GM18505 (cell line): ENCODE measurements around the gene PSKH1.
"Not testable (repeated sequence)": the region's sequence is repeated elsewhere in the genome, so short reads cannot be mapped to it uniquely, and the experiment has no call there.

Source experiments
- ATAC-seq: cut with Tn5 transposase; IDR thresholded peaks from one replicate; pipeline ENCODE4 v1.9.1; 2021; ENCODE audit not compliant: unreplicated experiment
- POLR2A ChIP-seq: IDR thresholded peaks from 4 replicates; pipeline ENCODE4 v1.6.1; 2011; ENCODE audit warnings: borderline replicate concordance; ENCODE audit not compliant: insufficient read depth, insufficient read length; ENCODE audit errors: extremely low read depth

PSKH1 gene

DNA sequence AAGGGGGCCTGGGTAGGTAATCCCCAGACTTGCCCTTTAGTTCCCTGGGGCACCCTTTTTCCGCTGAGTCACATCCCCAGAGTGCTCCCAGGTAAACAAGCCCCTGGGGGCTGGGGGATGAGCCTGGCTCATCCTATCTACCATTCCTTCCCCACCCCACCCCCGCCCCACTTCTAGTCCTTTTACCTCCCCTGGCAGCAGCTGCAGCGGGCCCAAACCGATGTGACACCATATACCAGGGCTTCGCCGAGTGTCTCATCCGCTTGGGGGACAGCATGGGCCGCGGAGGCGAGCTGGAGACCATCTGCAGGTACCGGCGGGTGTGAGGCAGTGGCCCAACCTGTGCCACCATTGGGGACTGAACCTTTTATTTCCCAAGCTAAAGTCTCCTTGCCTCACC, 7.5 kb upstream of the PSKH1 start:
- ATAC-seq = no peak
- no peak for TF ChIP-seq POLR2A

DNA sequence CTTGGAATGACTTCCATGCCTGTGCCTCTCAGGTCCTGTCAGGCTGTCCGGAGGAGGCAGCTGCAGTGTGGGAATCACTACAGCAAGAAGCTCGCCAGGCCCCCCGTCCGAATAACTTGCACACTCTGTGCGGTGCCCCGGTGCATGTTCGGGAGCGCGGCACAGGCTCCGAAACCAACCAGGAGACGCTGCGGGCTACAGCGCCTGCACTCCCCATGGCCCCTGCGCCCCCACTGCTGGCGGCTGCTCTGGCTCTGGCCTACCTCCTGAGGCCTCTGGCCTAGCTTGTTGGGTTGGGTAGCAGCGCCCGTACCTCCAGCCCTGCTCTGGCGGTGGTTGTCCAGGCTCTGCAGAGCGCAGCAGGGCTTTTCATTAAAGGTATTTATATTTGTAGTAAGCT, 7.1 kb upstream of the PSKH1 start:
- TF ChIP-seq POLR2A = no peak
- no peak for ATAC-seq

- TF ChIP-seq POLR2A = no peak
- no peak for ATAC-seq
These were observed 6.7 kb upstream of the PSKH1 start for GRCh38 chr16:67886387-67886786.

GRCh38 chr16:67888331-67888730, 4.7 kb upstream of the PSKH1 start:
- no peak for ATAC-seq
- no peak for TF ChIP-seq POLR2A

DNA sequence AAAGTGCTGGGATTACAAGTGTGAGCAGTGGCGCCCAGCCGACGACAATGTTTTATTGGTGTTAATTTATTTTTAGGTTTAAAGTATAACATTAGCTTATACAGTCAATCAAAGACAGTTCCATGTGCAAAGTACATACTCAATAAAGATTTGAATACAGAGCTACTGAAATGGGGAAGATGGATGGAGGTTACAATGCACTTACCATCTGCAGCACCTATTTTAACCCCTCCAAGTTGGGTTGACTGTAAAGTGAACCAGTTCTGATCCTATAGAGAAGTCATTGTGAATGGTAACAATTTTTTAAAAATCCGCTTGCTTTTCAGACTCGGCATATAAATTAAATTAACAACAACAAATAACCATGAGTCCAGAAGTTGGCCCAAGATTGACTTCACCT, 679 bp upstream of the PSKH1 start:
- TF ChIP-seq POLR2A = no peak
- ATAC-seq = no peak

- no peak for TF ChIP-seq POLR2A
- no peak for ATAC-seq
These were observed 817 bp downstream of the PSKH1 start for GRCh38 chr16:67893743-67894399.

DNA sequence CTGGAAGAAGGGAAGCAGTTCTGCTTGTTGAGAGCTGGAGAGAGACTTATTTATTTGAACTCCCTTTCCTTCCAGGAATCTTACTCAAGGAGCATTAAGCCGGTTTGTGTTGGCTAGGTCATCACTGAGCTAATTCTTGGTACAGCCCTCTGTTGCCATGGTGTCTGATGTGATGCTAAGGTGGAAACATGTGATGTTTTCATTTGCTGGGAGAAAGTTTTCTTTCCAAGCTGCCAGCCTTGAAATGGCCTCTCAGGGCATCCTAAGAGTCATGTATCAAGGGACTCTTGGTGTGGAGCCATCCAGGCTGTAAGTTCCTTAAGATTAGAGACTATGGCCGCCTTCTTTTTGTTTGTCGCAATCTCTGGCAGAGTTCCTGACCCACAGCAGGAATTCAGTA, 4.2 kb downstream of the PSKH1 start:
- no peak for ATAC-seq
- TF ChIP-seq POLR2A = no peak

GRCh38 chr16:67901734-67902133, 8.7 kb downstream of the PSKH1 start:
- no peak for ATAC-seq
- no peak for TF ChIP-seq POLR2A

DNA sequence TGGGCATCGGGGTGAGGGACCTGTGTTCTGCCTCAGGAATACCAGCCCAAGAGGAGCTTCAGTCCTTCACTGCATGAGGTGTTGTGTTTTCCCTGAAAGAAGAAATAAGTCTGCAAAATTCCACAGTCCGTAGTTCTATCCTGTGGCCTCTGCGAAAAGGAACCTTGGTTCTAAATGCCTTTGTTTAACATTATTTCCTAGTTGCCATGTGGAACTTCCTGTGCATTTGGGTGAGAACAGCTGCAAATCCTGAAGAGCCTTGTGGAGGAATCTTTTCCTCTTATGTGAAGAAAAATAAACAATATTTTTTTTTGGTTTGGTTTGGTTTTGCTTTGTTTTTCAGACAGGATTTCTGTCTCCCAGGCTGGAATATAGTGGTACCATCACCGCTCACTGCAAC, 9.8 kb downstream of the PSKH1 start:
- ATAC-seq = no peak
- TF ChIP-seq POLR2A = no peak

DNA sequence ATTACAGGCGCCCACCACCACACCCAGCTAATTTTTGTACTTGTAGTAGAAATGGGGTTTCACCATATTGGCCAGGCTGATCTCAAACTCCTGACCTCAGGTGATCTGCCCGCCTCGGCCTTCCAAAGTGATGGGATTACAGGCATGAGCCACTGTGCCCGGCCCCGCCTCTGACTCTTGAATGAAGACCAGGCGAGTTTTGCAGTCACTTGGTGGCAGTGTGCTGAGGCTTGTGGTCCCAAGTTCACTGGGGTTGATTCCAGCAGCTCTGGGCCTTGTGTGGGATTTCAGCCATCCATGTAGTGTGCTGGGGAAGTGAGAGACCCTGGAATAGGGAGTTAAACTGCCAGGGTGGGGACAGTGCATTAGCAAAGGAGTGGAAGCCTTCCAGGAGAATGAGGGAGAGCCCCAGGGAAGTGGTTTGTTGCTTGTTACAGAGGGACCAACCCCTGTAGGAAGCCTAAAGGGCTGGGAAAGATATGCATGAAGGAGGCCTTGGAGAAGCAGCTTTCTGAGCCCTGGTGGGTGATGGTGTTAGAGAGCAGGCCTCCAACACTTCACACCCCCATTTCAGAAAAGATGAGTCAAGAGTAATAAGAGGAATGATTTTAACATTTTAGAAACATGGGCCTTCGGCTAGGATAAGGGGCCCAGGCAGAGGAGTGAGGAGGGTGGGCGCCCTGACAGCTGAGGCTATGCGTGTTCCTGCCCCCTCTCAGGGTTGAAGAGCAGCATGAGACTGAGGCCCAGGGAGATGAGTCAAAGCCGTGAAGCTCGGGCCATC, 14.5 kb downstream of the PSKH1 start:
- no peak for ATAC-seq
- TF ChIP-seq POLR2A = no peak

GRCh38 chr16:67909056-67909742, 16.1 kb downstream of the PSKH1 start:
- ATAC-seq = no peak
- TF ChIP-seq POLR2A = no peak

GRCh38 chr16:67910158-67910557, 17.1 kb downstream of the PSKH1 start:
- no peak for TF ChIP-seq POLR2A
- ATAC-seq = no peak

GRCh38 chr16:67914758-67915495, 21.9 kb downstream of the PSKH1 start:
- ATAC-seq = no peak
- TF ChIP-seq POLR2A = no peak

- not testable (repeated sequence) for ATAC-seq
These were observed 22.4 kb downstream of the PSKH1 start for GRCh38 chr16:67915496-67915769.
